HL-60 (cell line): ENCODE measurements around the gene CEACAM3.
A peak's percentile ranks its signal among the peaks of the same experiment; 100 is the strongest.

ENCODE experiments used
- CTCF ChIP-seq: IDR thresholded peaks from one replicate; pipeline ENCODE4 v1.5.1; 2011; ENCODE audit warnings: low read length, control low read depth, inconsistent platforms; ENCODE audit not compliant: insufficient read depth
- POLR2AphosphoS5 ChIP-seq: IDR thresholded peaks from 2 replicates; pipeline ENCODE4 v1.6.1; 2012; ENCODE audit warnings: low read depth
- REST ChIP-seq: IDR thresholded peaks from 2 replicates; pipeline ENCODE4 v1.6.1; 2012; ENCODE audit warnings: low read depth; ENCODE audit not compliant: insufficient replicate concordance

GRCh38 chr19:41859618-41860418, 63.4 kb downstream of the CEACAM3 start, which contains the start of gene RPS19:
- TF ChIP-seq CTCF (peak; percentile 44), REST (peak; percentile 61), POLR2AphosphoS5 (peak; percentile 94)
